ENCODE results near the gene MTX2.

The MTX2 gene

GRCh38 chr2:176380341-176380740, 111.1 kb downstream of the MTX2 start:
- no peak for DNase-seq

- DNase-seq: no peak
Observed at GRCh38 chr2:176383100-176383499, 113.9 kb downstream of the MTX2 start.

- no peak for DNase-seq
Observed at GRCh38 chr2:176383836-176384442, 114.7 kb downstream of the MTX2 start.

GRCh38 chr2:176385219-176385759, 116.0 kb downstream of the MTX2 start:
- DNase-seq: no peak

- DNase-seq: no peak
Observed at GRCh38 chr2:176385838-176386237, 116.6 kb downstream of the MTX2 start.

All from activated CD4-positive, alpha-beta T cell treated with anti-CD3 and anti-CD28 coated beads, Interleukin-10, Interleukin-2, amounts not matched to agents 100 ng/mL and 50 ng/mL, durations not matched to agents 16 hours and 8 hours (primary cell).